ENCODE results near the gene ZFYVE28.

- TF ChIP-seq EZH2 (IDR thresholded peaks at IDR 0.05; ENCODE audit: insufficient read depth, poor library complexity, severe bottlenecking) (no peak), EZH2phosphoT487 (IDR thresholded peaks at IDR 0.05; ENCODE audit: insufficient read depth, low read depth) (no peak)
Measured at GRCh38 chr4:2305766-2306501, 112.5 kb downstream of the ZFYVE28 start.
